ENCODE measurements around the gene IFRD2. TPM values are rescaled to one million over a fixed set of nuclear protein-coding genes. Genes with fewer than 3 reads are reported as not detected.
A peak's percentile ranks its signal among the peaks of the same experiment; 100 is the strongest.

Gene IFRD2
- total RNA-seq, 2 experiments from 2014 or later: 30.0 to 30.4 TPM

GRCh38 chr3:50333744-50334328, 41.6 kb upstream of the IFRD2 start:
- H3K4me1 Mint-ChIP-seq (ENCODE audit: low read depth): peaks cover 49% of the 10 kb centered on the region
- H3K4me3 ChIP-seq (ENCODE audit: low read length): peak overlapping the region; percentile 3

GRCh38 chr3:50331364-50331907, 39.2 kb upstream of the IFRD2 start:
- no peaks in the 10 kb centered on the region for H3K27me3 ChIP-seq (ENCODE audit: control insufficient read depth in 1 of 2, insufficient read depth in 2 of 2, low read length in 2 of 2)
- peaks cover 56% of the 10 kb centered on the region for H3K4me1 ChIP-seq (ENCODE audit: insufficient read depth, low read length)
- no peak for TF ChIP-seq CTCF (IDR thresholded peaks at IDR 0.05)
- ATAC-seq (ENCODE audit: poor library complexity) (no peak), DNase-seq (no peak)
- H3K9me3 ChIP-seq (ENCODE audit: control insufficient read depth in 1 of 2, insufficient read depth in 1 of 2, low read length in 2 of 2): no peaks in the 10 kb centered on the region
- CTCF ChIA-PET: no interaction called here
- H3K4me3 ChIP-seq (ENCODE audit: low read length): no peak overlapping the region
- H3K36me3 ChIP-seq (ENCODE audit: insufficient read depth, low read length): peaks cover 39% of the 10 kb centered on the region
- no peaks in the 10 kb centered on the region for H3K27me3 Mint-ChIP-seq
- H3K9me3 Mint-ChIP-seq: no peaks in the 10 kb centered on the region
- H3K36me3 Mint-ChIP-seq (ENCODE audit: low read depth): peaks cover 52% of the 10 kb centered on the region
- H3K27ac ChIP-seq (ENCODE audit: low read depth in 1 of 2, low read length in 2 of 2): no peak overlapping the region
- peaks cover 45% of the 10 kb centered on the region for H3K4me1 Mint-ChIP-seq (ENCODE audit: low read depth)
- peak overlapping the region; percentile 24 for H3K27ac Mint-ChIP-seq
- intact Hi-C loops (cut with DNase I, micrococcal nuclease): no loop called here
- no peak overlapping the region for H3K4me3 Mint-ChIP-seq
- POLR2A ChIA-PET: interaction anchor here (1.3 kb wide), 1 partner anchor 19 kb away, joined by 4 read pairs; the partner anchor contains the start of genes CYB561D2 and NPRL2

More at GRCh38 chr3:50333744-50334328, 41.6 kb upstream of the IFRD2 start:
- Mint-ChIP-seq H3K36me3 (ENCODE audit: low read depth) (peaks cover 56% of the 10 kb centered on the region), H3K9me3 (no peaks in the 10 kb centered on the region), H3K27me3 (no peaks in the 10 kb centered on the region), H3K27ac (peak overlapping the region; percentile 95), H3K4me3 (peak overlapping the region; percentile 63)
- CTCF ChIA-PET: interaction anchor here (0.7 to 1.4 kb wide), 2 partner anchors 12 to 13 kb away, joined by 4 read pairs; no protein-coding TSS in a partner anchor
- Histone ChIP-seq H3K27ac (ENCODE audit: low read depth in 1 of 2, low read length in 2 of 2) (peak overlapping the region; percentile 44 to 56), H3K9me3 (ENCODE audit: control insufficient read depth in 1 of 2, insufficient read depth in 1 of 2, low read length in 2 of 2) (no peaks in the 10 kb centered on the region), H3K4me1 (ENCODE audit: insufficient read depth, low read length) (peaks cover 55% of the 10 kb centered on the region), H3K36me3 (ENCODE audit: insufficient read depth, low read length) (peaks cover 39% of the 10 kb centered on the region), H3K27me3 (ENCODE audit: control insufficient read depth in 1 of 2, insufficient read depth in 2 of 2, low read length in 2 of 2) (no peaks in the 10 kb centered on the region)
- ATAC-seq (ENCODE audit: poor library complexity) (no peak), DNase-seq (peak in 3 of 14 experiments; percentile 56 to 70 (median 61))
- intact Hi-C loops (cut with DNase I, micrococcal nuclease): no loop called here
- POLR2A ChIA-PET: interaction anchor here (1.2 to 2.9 kb wide), 2 partner anchors 35 to 41 kb away, joined by 4 to 11 read pairs; partner anchors contain the start of genes HYAL3, IFRD2 and NAA80
- no peak for TF ChIP-seq CTCF (IDR thresholded peaks at IDR 0.05)

GRCh38 chr3:50330330-50330729, 38.1 kb upstream of the IFRD2 start:
- H3K4me1 Mint-ChIP-seq (ENCODE audit: low read depth): peaks cover 35% of the 10 kb centered on the region
- H3K27ac ChIP-seq (ENCODE audit: low read depth in 1 of 2, low read length in 2 of 2): no peak overlapping the region

More at GRCh38 chr3:50330330-50330729, 38.1 kb upstream of the IFRD2 start:
- ChIA-PET POLR2A (no interaction called here), CTCF (no interaction called here)
- peak in 1 of 14 experiments; percentile 20 for DNase-seq
- intact Hi-C loops (cut with DNase I, micrococcal nuclease): no loop called here
- Histone ChIP-seq H3K36me3 (ENCODE audit: insufficient read depth, low read length) (peaks cover 49% of the 10 kb centered on the region), H3K4me1 (ENCODE audit: insufficient read depth, low read length) (peaks cover 53% of the 10 kb centered on the region), H3K9me3 (ENCODE audit: control insufficient read depth in 1 of 2, insufficient read depth in 1 of 2, low read length in 2 of 2) (no peaks in the 10 kb centered on the region), H3K4me3 (ENCODE audit: low read length) (no peak overlapping the region), H3K27me3 (ENCODE audit: control insufficient read depth in 1 of 2, insufficient read depth in 2 of 2, low read length in 2 of 2) (no peaks in the 10 kb centered on the region)
- Mint-ChIP-seq H3K27ac (no peak overlapping the region), H3K27me3 (no peaks in the 10 kb centered on the region), H3K4me3 (no peak overlapping the region), H3K36me3 (ENCODE audit: low read depth) (peaks cover 51% of the 10 kb centered on the region), H3K9me3 (no peaks in the 10 kb centered on the region)
- no peak for TF ChIP-seq CTCF (IDR thresholded peaks at IDR 0.05)
- ATAC-seq (ENCODE audit: poor library complexity): no peak
